Fibroblast of pulmonary artery (primary cell): ENCODE measurements around the gene FAM53B.

Experiments
- DNase-seq: peaks from one replicate; pipeline ENCODE4 v3.0.0-alpha.2; 2010; ENCODE audit warnings: low read depth
- H3K4me3 ChIP-seq: replicated peaks from 2 replicates; pipeline ENCODE4 v1.5.1; 2011; ENCODE audit warnings: low read depth, mild to moderate bottlenecking, control low read depth, low read length, moderate library complexity
- CTCF ChIP-seq: IDR thresholded peaks from 2 replicates; pipeline ENCODE4 v1.5.1; 2011; ENCODE audit warnings: mild to moderate bottlenecking, control low read depth, low read length, inconsistent platforms; ENCODE audit errors: missing control alignments

The FAM53B gene

GRCh38 chr10:124696446-124697392, 47.5 kb downstream of the FAM53B start:
- DNase-seq: no peak
- no peak for TF ChIP-seq CTCF
- H3K4me3 ChIP-seq: no peak overlapping the region

GRCh38 chr10:124695259-124695658, 48.9 kb downstream of the FAM53B start:
- no peak for DNase-seq
- no peak overlapping the region for H3K4me3 ChIP-seq
- TF ChIP-seq CTCF: no peak

- no peak for TF ChIP-seq CTCF
- H3K4me3 ChIP-seq: no peak overlapping the region
- DNase-seq: no peak
Measured at GRCh38 chr10:124694481-124695220, 49.5 kb downstream of the FAM53B start.

- TF ChIP-seq CTCF: no peak
- H3K4me3 ChIP-seq: no peak overlapping the region
- no peak for DNase-seq
Measured at GRCh38 chr10:124693801-124694416, 50.3 kb downstream of the FAM53B start.

GRCh38 chr10:124693396-124693795, 50.8 kb downstream of the FAM53B start:
- no peak overlapping the region for H3K4me3 ChIP-seq
- DNase-seq: no peak
- TF ChIP-seq CTCF: no peak

GRCh38 chr10:124692100-124692446, 52.1 kb downstream of the FAM53B start:
- no peak for DNase-seq
- no peak for TF ChIP-seq CTCF
- no peak overlapping the region for H3K4me3 ChIP-seq
